ENCODE measurements around the gene ARHGAP22.

Gene ARHGAP22

GRCh38 chr10:48458662-48459048, 146.2 kb downstream of the ARHGAP22 start:
- DNase-seq (ENCODE audit: low spot score in 2 of 2) = no peak
- Histone ChIP-seq H3K36me3 (replicated peaks) (no peaks in the 10 kb centered on the region), H3K9me3 (no peaks in the 10 kb centered on the region), H3K27me3 (ENCODE audit: low read depth) (no peaks in the 10 kb centered on the region), H3K4me1 (no peaks in the 10 kb centered on the region), H3K4me3 (no peak overlapping the region)
- in situ Hi-C loops (cut with MboI; ENCODE audit: low sequenced_read_pairs) = no loop called here

GRCh38 chr10:48457949-48458661, 146.8 kb downstream of the ARHGAP22 start:
- no peaks in the 10 kb centered on the region for H3K36me3 ChIP-seq (replicated peaks)
- no peak overlapping the region for H3K4me3 ChIP-seq
- H3K9me3 ChIP-seq = no peaks in the 10 kb centered on the region
- no peaks in the 10 kb centered on the region for H3K4me1 ChIP-seq
- in situ Hi-C loops (cut with MboI; ENCODE audit: low sequenced_read_pairs) = no loop called here
- no peak for DNase-seq (ENCODE audit: low spot score in 2 of 2)
- no peaks in the 10 kb centered on the region for H3K27me3 ChIP-seq (ENCODE audit: low read depth)

GRCh38 chr10:48456808-48457761, 147.8 kb downstream of the ARHGAP22 start:
- Histone ChIP-seq H3K4me1 (no peaks in the 10 kb centered on the region), H3K9me3 (no peaks in the 10 kb centered on the region), H3K36me3 (replicated peaks) (no peaks in the 10 kb centered on the region), H3K27me3 (ENCODE audit: low read depth) (no peaks in the 10 kb centered on the region), H3K4me3 (no peak overlapping the region)
- DNase-seq (ENCODE audit: low spot score in 2 of 2) = no peak
- in situ Hi-C loops (cut with MboI; ENCODE audit: low sequenced_read_pairs) = no loop called here

GRCh38 chr10:48456361-48456804, 148.5 kb downstream of the ARHGAP22 start:
- in situ Hi-C loops (cut with MboI; ENCODE audit: low sequenced_read_pairs) = no loop called here
- DNase-seq (ENCODE audit: low spot score in 2 of 2) = no peak

GRCh38 chr10:48455392-48456151, 149.3 kb downstream of the ARHGAP22 start:
- in situ Hi-C loops (cut with MboI; ENCODE audit: low sequenced_read_pairs) = no loop called here
- Histone ChIP-seq H3K36me3 (replicated peaks) (no peaks in the 10 kb centered on the region), H3K9me3 (no peaks in the 10 kb centered on the region), H3K4me1 (no peaks in the 10 kb centered on the region), H3K27me3 (ENCODE audit: low read depth) (no peaks in the 10 kb centered on the region), H3K4me3 (no peak overlapping the region)
- DNase-seq (ENCODE audit: low spot score in 2 of 2) = no peak

More at GRCh38 chr10:48456361-48456804, 148.5 kb downstream of the ARHGAP22 start:
- Histone ChIP-seq H3K9me3 (no peaks in the 10 kb centered on the region), H3K4me3 (no peak overlapping the region), H3K27me3 (ENCODE audit: low read depth) (no peaks in the 10 kb centered on the region), H3K36me3 (replicated peaks) (no peaks in the 10 kb centered on the region), H3K4me1 (no peaks in the 10 kb centered on the region)

GRCh38 chr10:48455055-48455391, 149.8 kb downstream of the ARHGAP22 start:
- H3K9me3 ChIP-seq = no peaks in the 10 kb centered on the region
- no peaks in the 10 kb centered on the region for H3K4me1 ChIP-seq
- no peak overlapping the region for H3K4me3 ChIP-seq
- no peaks in the 10 kb centered on the region for H3K36me3 ChIP-seq (replicated peaks)
- DNase-seq (ENCODE audit: low spot score in 2 of 2) = no peak
- H3K27me3 ChIP-seq (ENCODE audit: low read depth) = no peaks in the 10 kb centered on the region
- in situ Hi-C loops (cut with MboI; ENCODE audit: low sequenced_read_pairs) = no loop called here

- H3K9me3 ChIP-seq = no peaks in the 10 kb centered on the region
- no peak for DNase-seq (ENCODE audit: low spot score in 2 of 2)
- H3K4me3 ChIP-seq = no peak overlapping the region
- no peaks in the 10 kb centered on the region for H3K4me1 ChIP-seq
- in situ Hi-C loops (cut with MboI; ENCODE audit: low sequenced_read_pairs) = no loop called here
- no peaks in the 10 kb centered on the region for H3K36me3 ChIP-seq (replicated peaks)
- H3K27me3 ChIP-seq (ENCODE audit: low read depth) = no peaks in the 10 kb centered on the region
Observed at GRCh38 chr10:48454302-48455054, 150.4 kb downstream of the ARHGAP22 start.

GRCh38 chr10:48453451-48454301, 151.2 kb downstream of the ARHGAP22 start:
- Histone ChIP-seq H3K27me3 (ENCODE audit: low read depth) (no peaks in the 10 kb centered on the region), H3K4me3 (no peak overlapping the region), H3K9me3 (no peaks in the 10 kb centered on the region), H3K4me1 (no peaks in the 10 kb centered on the region), H3K36me3 (replicated peaks) (no peaks in the 10 kb centered on the region)
- in situ Hi-C loops (cut with MboI; ENCODE audit: low sequenced_read_pairs) = no loop called here
- DNase-seq (ENCODE audit: low spot score in 2 of 2) = no peak

- no peaks in the 10 kb centered on the region for H3K27me3 ChIP-seq (ENCODE audit: low read depth)
- DNase-seq (ENCODE audit: low spot score in 2 of 2) = no peak
- H3K9me3 ChIP-seq = no peaks in the 10 kb centered on the region
- H3K36me3 ChIP-seq (replicated peaks) = no peaks in the 10 kb centered on the region
- no peak overlapping the region for H3K4me3 ChIP-seq
- no peaks in the 10 kb centered on the region for H3K4me1 ChIP-seq
- in situ Hi-C loops (cut with MboI; ENCODE audit: low sequenced_read_pairs) = no loop called here
Observed at GRCh38 chr10:48452879-48453412, 151.9 kb downstream of the ARHGAP22 start.

- Histone ChIP-seq H3K4me3 (no peak overlapping the region), H3K36me3 (replicated peaks) (no peaks in the 10 kb centered on the region), H3K27me3 (ENCODE audit: low read depth) (no peaks in the 10 kb centered on the region), H3K4me1 (no peaks in the 10 kb centered on the region), H3K9me3 (no peaks in the 10 kb centered on the region)
- no peak for DNase-seq (ENCODE audit: low spot score in 2 of 2)
- in situ Hi-C loops (cut with MboI; ENCODE audit: low sequenced_read_pairs) = no loop called here
Observed at GRCh38 chr10:48451969-48452878, 152.6 kb downstream of the ARHGAP22 start.

GRCh38 chr10:48450741-48451466, 154.0 kb downstream of the ARHGAP22 start:
- in situ Hi-C loops (cut with MboI; ENCODE audit: low sequenced_read_pairs) = no loop called here
- H3K27me3 ChIP-seq (ENCODE audit: low read depth) = no peaks in the 10 kb centered on the region
- H3K36me3 ChIP-seq (replicated peaks) = no peaks in the 10 kb centered on the region
- H3K4me1 ChIP-seq = no peaks in the 10 kb centered on the region
- H3K4me3 ChIP-seq = no peak overlapping the region
- no peaks in the 10 kb centered on the region for H3K9me3 ChIP-seq
- no peak for DNase-seq (ENCODE audit: low spot score in 2 of 2)

Measured in HAP-1 (cell line).